ENCODE data around the gene TMEM151A.
A peak's percentile ranks its signal among the peaks of the same experiment; 100 is the strongest.
"Not testable (repeated sequence)": the region's sequence is repeated elsewhere in the genome, so short reads cannot be mapped to it uniquely, and the experiment has no call there.

Gene TMEM151A

GRCh38 chr11:66291706-66292542 is at the start of gene TMEM151A:
Gene TMEM151A (plus strand): TSS chr11:66291894. CDS start chr11:66292014, 120 bp downstream.
- DNase-seq (peak; percentile 41), ATAC-seq (no peak)

- no peak for DNase-seq
- ATAC-seq = peak; percentile 12
Observed at GRCh38 chr11:66242095-66242765, 49.5 kb upstream of the TMEM151A start.

GRCh38 chr11:66243782-66244535 is 47.7 kb upstream of the TMEM151A start:
- no peak for DNase-seq
- no peak for ATAC-seq

GRCh38 chr11:66247295-66247694 is 44.4 kb upstream of the TMEM151A start:
- ATAC-seq (no peak), DNase-seq (no peak)

GRCh38 chr11:66247801-66248200 is 43.9 kb upstream of the TMEM151A start:
- ATAC-seq (no peak), DNase-seq (no peak)

- DNase-seq (no peak), ATAC-seq (no peak)
Observed at GRCh38 chr11:66248903-66249302, 42.8 kb upstream of the TMEM151A start.

GRCh38 chr11:66251809-66252208 is 39.9 kb upstream of the TMEM151A start:
- DNase-seq (no peak), ATAC-seq (no peak)

GRCh38 chr11:66253081-66253480 is 38.6 kb upstream of the TMEM151A start:
- ATAC-seq, DNase-seq: not testable (repeated sequence)

- DNase-seq (no peak), ATAC-seq (no peak)
Observed at GRCh38 chr11:66258473-66258893, 33.2 kb upstream of the TMEM151A start.

- no peak for ATAC-seq
- no peak for DNase-seq
Observed at GRCh38 chr11:66259225-66259624, 32.5 kb upstream of the TMEM151A start.

GRCh38 chr11:66259956-66260355 is 31.7 kb upstream of the TMEM151A start:
- ATAC-seq = no peak
- no peak for DNase-seq

GRCh38 chr11:66261578-66261977 is 30.1 kb upstream of the TMEM151A start:
- DNase-seq (no peak), ATAC-seq (no peak)

GRCh38 chr11:66262191-66262590 is 29.5 kb upstream of the TMEM151A start:
- ATAC-seq (no peak), DNase-seq (no peak)

GRCh38 chr11:66262696-66263095 is 29.0 kb upstream of the TMEM151A start:
- no peak for DNase-seq
- ATAC-seq = no peak

GRCh38 chr11:66263231-66263630 is 28.5 kb upstream of the TMEM151A start:
- ATAC-seq (no peak), DNase-seq (no peak)

- DNase-seq (no peak), ATAC-seq (no peak)
Observed at GRCh38 chr11:66263785-66264184, 27.9 kb upstream of the TMEM151A start.

- ATAC-seq = no peak
- no peak for DNase-seq
Observed at GRCh38 chr11:66264383-66264782, 27.3 kb upstream of the TMEM151A start.

GRCh38 chr11:66264914-66265313 is 26.8 kb upstream of the TMEM151A start:
- DNase-seq = peak; percentile 65

GRCh38 chr11:66265531-66266377 is 25.9 kb upstream of the TMEM151A start:
- no peak for ATAC-seq
- DNase-seq = no peak

More at GRCh38 chr11:66264914-66265313, 26.8 kb upstream of the TMEM151A start:
- no peak for ATAC-seq

- no peak for ATAC-seq
Observed at GRCh38 chr11:66266378-66267038, 25.2 kb upstream of the TMEM151A start.

GRCh38 chr11:66267039-66267378 is 24.7 kb upstream of the TMEM151A start:
- DNase-seq (no peak), ATAC-seq (no peak)

More at GRCh38 chr11:66266378-66267038, 25.2 kb upstream of the TMEM151A start:
- DNase-seq = no peak

All from stimulated activated naive CD8-positive, alpha-beta T cell treated with anti-CD3 and anti-CD28 coated beads, Interleukin-15, Interleukin-2, amounts not matched to agents 100 U/mL and 50 U/mL, for 24 hours (primary cell).